ENCODE data around the gene PEX3. TPM values are rescaled to one million over a fixed set of nuclear protein-coding genes. Genes with fewer than 3 reads are reported as not detected.
"Not testable (repeated sequence)": the region's sequence is repeated elsewhere in the genome, so short reads cannot be mapped to it uniquely, and the experiment has no call there.

Gene PEX3
- total RNA-seq, 3 donors from 2014 or later, result 10.0 to 13.6 (median 12.7) TPM

DNA sequence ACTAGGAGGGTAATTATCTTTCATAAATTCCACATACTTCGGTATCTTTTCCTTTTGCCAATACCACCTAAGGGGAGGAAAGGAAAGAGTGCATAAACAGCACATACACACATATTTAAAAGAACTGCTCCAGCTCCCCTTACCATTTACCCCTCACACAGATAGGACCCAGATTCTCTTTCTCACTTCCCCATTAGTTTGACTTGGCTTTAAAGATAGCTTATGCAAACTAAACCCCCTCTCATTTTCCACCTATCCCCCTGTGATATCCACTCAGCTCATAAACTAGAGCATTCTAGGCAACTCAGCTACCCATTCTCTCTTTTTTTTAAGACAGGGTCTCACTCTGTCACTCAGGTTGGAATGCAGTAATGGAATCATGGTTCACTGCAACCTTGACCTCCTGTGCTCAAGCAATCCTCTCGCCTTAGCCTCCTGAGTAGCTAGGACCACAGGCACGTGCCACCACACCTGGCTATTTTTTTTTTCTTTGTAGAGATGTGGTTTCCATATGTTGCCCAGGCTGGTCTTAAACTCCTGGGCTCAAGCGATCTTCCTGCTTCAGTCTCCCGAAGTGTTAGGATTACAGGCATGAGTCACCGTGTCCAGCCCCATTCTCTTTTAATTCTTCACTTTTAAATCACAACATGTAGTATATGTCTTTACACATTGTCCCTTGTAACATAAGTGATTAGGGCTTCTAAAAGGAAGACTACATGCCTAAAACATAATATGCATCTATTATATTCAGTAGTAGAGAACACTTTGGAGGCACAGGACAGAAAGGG lies 56.9 kb downstream of the PEX3 start:
- no peaks in the 10 kb centered on the region for H3K36me3 ChIP-seq (ENCODE audit: low read depth)
- ATAC-seq (no peak), DNase-seq (no peak)
- no peak overlapping the region for H3K4me3 ChIP-seq
- H3K9me3 ChIP-seq, result no peaks in the 10 kb centered on the region
- TF ChIP-seq, protein P1, sequence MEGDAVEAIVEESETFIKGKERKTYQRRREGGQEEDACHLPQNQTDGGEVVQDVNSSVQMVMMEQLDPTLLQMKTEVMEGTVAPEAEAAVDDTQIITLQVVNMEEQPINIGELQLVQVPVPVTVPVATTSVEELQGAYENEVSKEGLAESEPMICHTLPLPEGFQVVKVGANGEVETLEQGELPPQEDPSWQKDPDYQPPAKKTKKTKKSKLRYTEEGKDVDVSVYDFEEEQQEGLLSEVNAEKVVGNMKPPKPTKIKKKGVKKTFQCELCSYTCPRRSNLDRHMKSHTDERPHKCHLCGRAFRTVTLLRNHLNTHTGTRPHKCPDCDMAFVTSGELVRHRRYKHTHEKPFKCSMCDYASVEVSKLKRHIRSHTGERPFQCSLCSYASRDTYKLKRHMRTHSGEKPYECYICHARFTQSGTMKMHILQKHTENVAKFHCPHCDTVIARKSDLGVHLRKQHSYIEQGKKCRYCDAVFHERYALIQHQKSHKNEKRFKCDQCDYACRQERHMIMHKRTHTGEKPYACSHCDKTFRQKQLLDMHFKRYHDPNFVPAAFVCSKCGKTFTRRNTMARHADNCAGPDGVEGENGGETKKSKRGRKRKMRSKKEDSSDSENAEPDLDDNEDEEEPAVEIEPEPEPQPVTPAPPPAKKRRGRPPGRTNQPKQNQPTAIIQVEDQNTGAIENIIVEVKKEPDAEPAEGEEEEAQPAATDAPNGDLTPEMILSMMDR (IDR thresholded peaks at IDR 0.05), result no peak
- peaks cover 4% of the 10 kb centered on the region for H3K4me1 ChIP-seq (ENCODE audit: low read depth)
- intact Hi-C loops (cut with DNase I, micrococcal nuclease), result no loop called here

DNA sequence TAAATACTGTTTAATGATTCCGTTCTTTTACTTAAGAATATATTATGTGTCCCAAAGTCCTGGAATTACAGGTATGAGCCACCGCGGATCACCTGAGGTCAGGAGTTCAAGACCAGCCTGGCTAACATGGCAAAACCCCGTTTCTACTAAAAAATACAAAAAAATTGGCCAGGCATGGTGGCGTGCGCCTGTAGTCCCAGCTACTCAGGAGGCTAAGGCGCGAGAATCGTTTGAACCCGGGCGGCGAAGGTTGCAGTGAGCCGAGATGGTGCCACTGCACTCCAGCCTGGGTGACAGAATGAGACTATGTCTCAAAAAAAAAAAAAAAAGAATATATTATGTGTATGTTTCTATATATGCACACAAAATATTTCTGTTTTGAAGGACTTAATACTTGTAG lies 59.7 kb downstream of the PEX3 start:
- H3K9me3 ChIP-seq; DNase-seq; H3K36me3 ChIP-seq (ENCODE audit: low read depth); H3K4me1 ChIP-seq (ENCODE audit: low read depth); H3K4me3 ChIP-seq; ATAC-seq; intact Hi-C loops (cut with DNase I, micrococcal nuclease): not testable (repeated sequence)

DNA sequence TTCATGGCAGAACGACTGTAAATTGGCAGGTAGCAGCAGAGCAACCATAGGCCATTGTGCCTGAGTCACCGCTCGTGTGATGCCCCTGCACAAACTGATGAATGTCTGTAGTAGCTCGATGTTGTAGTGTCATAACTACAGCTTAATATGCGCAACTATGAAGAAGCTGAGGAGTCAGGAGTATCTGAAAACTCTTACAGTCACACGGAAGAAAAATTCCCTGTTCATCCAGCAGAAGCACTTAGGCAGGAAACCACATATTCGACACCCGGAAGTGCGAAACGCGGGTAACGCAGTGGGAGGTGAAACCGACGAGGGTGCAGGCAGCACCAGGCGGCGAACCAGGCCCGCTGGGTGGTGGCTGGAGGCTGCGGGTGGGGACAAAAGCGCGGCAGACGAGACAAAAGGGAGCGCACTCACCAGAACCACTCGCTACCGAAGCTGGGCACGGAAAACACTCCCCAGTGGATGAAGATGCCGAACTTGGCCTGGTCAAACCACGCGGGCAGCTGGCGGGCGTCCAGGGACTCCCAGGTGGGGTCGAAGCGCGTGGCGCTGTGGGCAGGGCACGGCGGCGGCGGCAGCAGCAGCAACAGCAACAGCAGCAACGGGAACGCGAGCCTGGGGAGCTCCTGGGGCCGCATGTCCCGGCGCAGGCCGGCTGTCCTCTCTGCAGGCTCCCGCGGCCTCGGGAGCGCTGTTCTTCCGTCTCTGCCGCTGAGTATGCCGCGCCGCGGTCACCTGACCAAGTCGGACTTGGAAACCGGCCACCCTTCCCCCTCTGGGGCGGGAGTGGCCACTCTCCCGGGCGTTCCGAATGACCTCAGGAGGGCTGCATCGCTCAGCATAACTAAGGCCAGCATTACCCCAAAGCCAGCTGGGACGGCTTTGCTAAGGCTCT lies 60.6 kb downstream of the PEX3 start, which contains the start of gene FUCA2:
Gene FUCA2 (minus strand): TSS at position 730 of the 901 bp plus-strand sequence. CDS start 86 bp downstream, at position 644.
- H3K4me3 ChIP-seq, result peak within 1 kb of the TSS; percentile 61
- peak; percentile 96 for ATAC-seq
- H3K4me1 ChIP-seq (ENCODE audit: low read depth), result peaks cover 4% of the 10 kb centered on the region
- H3K36me3 ChIP-seq (ENCODE audit: low read depth), result no peaks in the 10 kb centered on the region
- intact Hi-C loops (cut with DNase I, micrococcal nuclease), result no loop called here
- peak; percentile 95 to 96 (median 95) for DNase-seq
- no peaks in the 10 kb centered on the region for H3K9me3 ChIP-seq
- TF ChIP-seq, protein P1 (IDR thresholded peaks at IDR 0.05), result no peak

DNA sequence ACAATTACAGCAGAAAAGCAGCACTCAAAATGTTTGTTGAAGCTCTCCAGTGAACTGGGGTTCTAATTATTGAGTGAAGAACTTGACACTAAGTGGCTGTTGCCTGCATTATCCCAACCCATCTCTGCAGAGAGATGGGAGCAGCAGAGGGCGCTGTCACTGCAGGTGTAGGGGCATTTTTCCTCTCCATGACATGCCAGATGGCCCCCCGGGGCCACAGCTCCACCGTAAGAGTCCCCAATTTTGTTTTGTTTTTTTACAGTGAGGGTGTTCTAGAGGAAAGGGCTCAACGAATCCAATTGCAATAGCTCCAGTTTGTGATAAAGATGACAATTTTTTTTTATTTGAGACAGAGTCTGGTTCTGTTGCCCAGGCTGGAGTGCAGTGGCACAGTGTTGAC lies 62.8 kb downstream of the PEX3 start:
- H3K4me3 ChIP-seq, result no peak overlapping the region
- intact Hi-C loops (cut with DNase I, micrococcal nuclease), result no loop called here
- TF ChIP-seq, protein P1 (IDR thresholded peaks at IDR 0.05), result peak; percentile 48
- ATAC-seq, result no peak
- no peaks in the 10 kb centered on the region for H3K9me3 ChIP-seq
- no peaks in the 10 kb centered on the region for H3K36me3 ChIP-seq (ENCODE audit: low read depth)
- H3K4me1 ChIP-seq (ENCODE audit: low read depth), result peaks cover 7% of the 10 kb centered on the region
- peak in 2 of 3 donors; percentile 79 to 82 for DNase-seq

DNA sequence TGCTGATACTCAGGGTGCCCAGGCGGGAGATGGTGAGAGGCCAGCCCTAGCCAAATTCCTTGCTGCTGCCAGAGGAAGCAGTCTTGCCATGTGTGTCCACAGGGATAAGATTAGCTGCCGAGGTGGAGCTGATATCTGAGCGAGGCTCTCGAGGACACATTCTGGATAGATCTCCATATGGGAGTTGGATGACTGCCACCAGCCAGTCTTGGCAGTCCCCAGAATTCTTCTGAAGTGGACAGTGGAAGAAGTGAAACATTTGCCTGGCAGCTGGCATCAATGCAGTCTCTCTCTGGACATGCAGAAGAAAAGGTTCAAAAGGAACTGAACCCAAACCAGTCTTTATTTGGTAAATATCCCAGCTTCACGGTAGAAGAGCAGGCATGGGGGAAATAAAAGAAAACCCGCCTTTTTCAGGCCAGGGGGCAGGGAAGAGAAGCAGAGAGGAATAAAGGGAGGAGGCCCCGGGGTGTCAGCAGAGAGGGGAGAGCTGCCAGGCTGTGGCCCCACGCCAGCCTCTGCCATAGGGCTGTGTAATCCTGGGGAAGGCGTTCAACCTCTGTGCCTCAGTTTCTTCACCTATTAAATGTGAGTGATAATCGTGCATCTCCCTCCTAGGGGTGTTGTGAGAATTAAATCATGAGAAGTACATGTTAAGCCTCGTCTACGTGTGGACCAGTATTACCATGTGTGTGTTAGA lies 64.6 kb downstream of the PEX3 start:
- DNase-seq (no peak), ATAC-seq (no peak)
- no peaks in the 10 kb centered on the region for H3K9me3 ChIP-seq
- no peak overlapping the region for H3K4me3 ChIP-seq
- TF ChIP-seq, protein P1 (IDR thresholded peaks at IDR 0.05), result no peak
- intact Hi-C loops (cut with DNase I, micrococcal nuclease), result no loop called here
- peaks cover 5% of the 10 kb centered on the region for H3K4me1 ChIP-seq (ENCODE audit: low read depth)
- H3K36me3 ChIP-seq (ENCODE audit: low read depth), result no peaks in the 10 kb centered on the region

Measured in mucosa of descending colon (tissue), 3 donors.